OCI-LY7 (cell line): ENCODE measurements around the gene ICAM1. TPM values are rescaled to one million over a fixed set of nuclear protein-coding genes. Genes with fewer than 3 reads are reported as not detected.

Experiments used
- BruUV-seq: library from RNA; stranded (reverse); fragments of 400-500 nt; replicated peaks from 2 replicates; lab custom pipeline; 2021; lab: Mats Ljungman, UMichigan
- CTCF ChIA-PET: fragments of 300-600 bp; sonication (Branson Sonifier 250); formaldehyde crosslinking; loops from one replicate; lab custom pipeline; 2022; ENCODE audit warnings: antibody characterized with exemption; ENCODE audit not compliant: unreplicated experiment; lab: Charles Lee
- POLR2A ChIA-PET: fragments of 300-600 bp; sonication (Branson Sonifier 250); formaldehyde crosslinking; loops from one replicate; lab custom pipeline; 2022; ENCODE audit warnings: antibody characterized with exemption; lab: Charles Lee
- DNase-seq: peaks from one replicate; pipeline ENCODE4 v3.0.0-alpha.2; 2015; ENCODE audit warnings: low spot score
- H2AFZ ChIP-seq: fragments of 200-600 bp; sonication (generic), shearing (Covaris generic); 2 replicates; pipeline ENCODE4 v1.6.1; 2014; ENCODE audit warnings: mild to moderate bottlenecking, antibody characterized with exemption, low read length, moderate library complexity
- H3K27ac ChIP-seq: fragments of 200-600 bp; sonication (generic); 2 replicates; pipeline ENCODE4 v1.5.1; 2014; ENCODE audit warnings: mixed run types, low read depth, mild to moderate bottlenecking, moderate library complexity, low read length, inconsistent platforms; ENCODE audit not compliant: poor library complexity, severe bottlenecking
- H3K36me3 ChIP-seq: fragments of 200-600 bp; sonication (generic); 2 replicates; pipeline ENCODE4 v1.6.1; 2014; ENCODE audit warnings: mild to moderate bottlenecking, antibody characterized with exemption, low read length, moderate library complexity, mixed read lengths; ENCODE audit not compliant: insufficient read depth
- H3K4me1 ChIP-seq: fragments of 200-600 bp; sonication (generic); 2 replicates; pipeline ENCODE4 v1.5.1; 2014; ENCODE audit warnings: mild to moderate bottlenecking, low read length; ENCODE audit not compliant: insufficient read depth, poor library complexity, severe bottlenecking
- H3K4me2 ChIP-seq: fragments of 200-600 bp; sonication (generic); 2 replicates; pipeline ENCODE4 v1.6.1; 2014; ENCODE audit warnings: mild to moderate bottlenecking, low read length
- H3K4me3 ChIP-seq: fragments of 200-600 bp; sonication (generic); 2 replicates; pipeline ENCODE4 v1.5.1; 2014; ENCODE audit warnings: mild to moderate bottlenecking, low read depth, low read length; ENCODE audit not compliant: poor library complexity, severe bottlenecking
- H3K79me2 ChIP-seq: fragments of 200-600 bp; sonication (generic); 2 replicates; pipeline ENCODE4 v1.6.1; 2016; ENCODE audit warnings: low read depth, mild to moderate bottlenecking, low read length, moderate library complexity, mixed read lengths; ENCODE audit not compliant: insufficient read depth
- H3K9me2 ChIP-seq: fragments of 200-600 bp; sonication (generic); 2 replicates; pipeline ENCODE4 v1.6.1; 2016; ENCODE audit warnings: mild to moderate bottlenecking, low read length, mixed read lengths; ENCODE audit not compliant: insufficient read depth
- H3K9me3 ChIP-seq: fragments of 200-600 bp; sonication (generic); 2 replicates; pipeline ENCODE4 v1.6.1; 2014; ENCODE audit warnings: mild to moderate bottlenecking, mixed run types, low read length, mixed read lengths
- H4K20me1 ChIP-seq: fragments of 200-600 bp; sonication (generic); 2 replicates; pipeline ENCODE4 v1.6.1; 2014; ENCODE audit warnings: mild to moderate bottlenecking, antibody characterized with exemption, low read length, moderate library complexity, mixed read lengths; ENCODE audit not compliant: insufficient read depth
- EZH2phosphoT487 ChIP-seq: fragments of 200-600 bp; sonication (generic); IDR thresholded peaks from 2 replicates; pipeline ENCODE4 v1.6.1; 2018; ENCODE audit warnings: low read depth, borderline replicate concordance, mild to moderate bottlenecking, mixed run types, antibody characterized with exemption, low read length, moderate library complexity, mixed read lengths
- intact Hi-C: fragments of 100-400 bp; cut with micrococcal nuclease; formaldehyde crosslinking; loops from one replicate; pipeline ENCODE4 v1.10.0; 2022; ENCODE audit not compliant: unreplicated experiment
- total RNA-seq, 2 experiments: library from RNA; depleted of rRNA in 1 of 2; stranded (reverse); fragments of >200 nt in 1 of 2; shearing (Covaris generic) in 1 of 2; gene quantifications; 2 replicates each; pipeline ENCODE4 v1.2.3, GENCODE V29; 2014 to 2022
- TF ChIP-seq, protein P1 (sequence below): fragments of 200-600 bp; sonication (generic); conservative IDR thresholded peaks from 2 replicates; pipeline ENCODE4 v1.5.1; 2014; ENCODE audit warnings: mild to moderate bottlenecking, antibody characterized with exemption, low read length, moderate library complexity, mixed read lengths

ICAM1 gene
- total RNA-seq, 2 experiments from 2014 or later, result 12.0 to 13.4 TPM

DNA sequence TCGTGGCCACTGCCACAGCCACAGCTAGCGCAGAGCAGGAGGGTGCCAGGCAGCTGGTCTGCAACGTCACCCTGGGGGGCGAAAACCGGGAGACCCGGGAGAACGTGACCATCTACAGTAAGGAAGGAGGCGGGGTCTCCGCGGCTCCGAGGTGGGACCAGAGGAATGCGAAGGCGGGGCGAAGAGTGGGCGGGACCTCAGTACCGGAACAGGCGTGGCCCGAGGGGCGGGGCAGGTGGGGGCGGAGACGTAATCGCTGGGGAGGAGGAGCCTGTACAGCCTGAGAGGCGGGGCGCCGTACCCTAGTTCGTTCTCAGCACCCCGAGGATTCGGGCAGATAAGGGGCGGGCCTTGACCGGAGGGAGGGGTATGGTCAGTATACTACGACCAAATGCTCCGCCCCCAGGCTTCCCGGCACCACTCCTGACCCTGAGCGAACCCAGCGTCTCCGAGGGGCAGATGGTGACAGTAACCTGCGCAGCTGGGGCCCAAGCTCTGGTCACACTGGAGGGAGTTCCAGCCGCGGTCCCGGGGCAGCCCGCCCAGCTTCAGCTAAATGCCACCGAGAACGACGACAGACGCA lies 21.4 kb downstream of the ICAM1 start:
- Histone ChIP-seq H3K4me2 (peak overlapping the region; percentile 83), H3K9me2 (no peaks in the 10 kb centered on the region), H3K4me3 (peak overlapping the region; percentile 68), H4K20me1 (no peaks in the 10 kb centered on the region), H3K79me2 (no peaks in the 10 kb centered on the region), H3K4me1 (peaks cover 59% of the 10 kb centered on the region), H3K9me3 (no peaks in the 10 kb centered on the region), H3K36me3 (no peaks in the 10 kb centered on the region), H3K27ac (no peak overlapping the region), H2AFZ (peak overlapping the region; percentile 21; the same call in 1 of the 2 replicates)
- TF ChIP-seq, protein P1, sequence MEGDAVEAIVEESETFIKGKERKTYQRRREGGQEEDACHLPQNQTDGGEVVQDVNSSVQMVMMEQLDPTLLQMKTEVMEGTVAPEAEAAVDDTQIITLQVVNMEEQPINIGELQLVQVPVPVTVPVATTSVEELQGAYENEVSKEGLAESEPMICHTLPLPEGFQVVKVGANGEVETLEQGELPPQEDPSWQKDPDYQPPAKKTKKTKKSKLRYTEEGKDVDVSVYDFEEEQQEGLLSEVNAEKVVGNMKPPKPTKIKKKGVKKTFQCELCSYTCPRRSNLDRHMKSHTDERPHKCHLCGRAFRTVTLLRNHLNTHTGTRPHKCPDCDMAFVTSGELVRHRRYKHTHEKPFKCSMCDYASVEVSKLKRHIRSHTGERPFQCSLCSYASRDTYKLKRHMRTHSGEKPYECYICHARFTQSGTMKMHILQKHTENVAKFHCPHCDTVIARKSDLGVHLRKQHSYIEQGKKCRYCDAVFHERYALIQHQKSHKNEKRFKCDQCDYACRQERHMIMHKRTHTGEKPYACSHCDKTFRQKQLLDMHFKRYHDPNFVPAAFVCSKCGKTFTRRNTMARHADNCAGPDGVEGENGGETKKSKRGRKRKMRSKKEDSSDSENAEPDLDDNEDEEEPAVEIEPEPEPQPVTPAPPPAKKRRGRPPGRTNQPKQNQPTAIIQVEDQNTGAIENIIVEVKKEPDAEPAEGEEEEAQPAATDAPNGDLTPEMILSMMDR, result no peak
- TF ChIP-seq EZH2phosphoT487, result no peak
- POLR2A ChIA-PET, result interaction anchor here (1.5 kb wide), 1 partner anchor 21 kb away, joined by 5 read pairs; the partner anchor contains the start of gene ICAM1
- BruUV-seq, result no TSS peak
- CTCF ChIA-PET, result interaction anchor here (0.6 kb wide), 1 partner anchor 201 kb away, joined by 4 read pairs; no protein-coding TSS in a partner anchor
- intact Hi-C loops, result no loop called here
- peak; percentile 81 for DNase-seq

DNA sequence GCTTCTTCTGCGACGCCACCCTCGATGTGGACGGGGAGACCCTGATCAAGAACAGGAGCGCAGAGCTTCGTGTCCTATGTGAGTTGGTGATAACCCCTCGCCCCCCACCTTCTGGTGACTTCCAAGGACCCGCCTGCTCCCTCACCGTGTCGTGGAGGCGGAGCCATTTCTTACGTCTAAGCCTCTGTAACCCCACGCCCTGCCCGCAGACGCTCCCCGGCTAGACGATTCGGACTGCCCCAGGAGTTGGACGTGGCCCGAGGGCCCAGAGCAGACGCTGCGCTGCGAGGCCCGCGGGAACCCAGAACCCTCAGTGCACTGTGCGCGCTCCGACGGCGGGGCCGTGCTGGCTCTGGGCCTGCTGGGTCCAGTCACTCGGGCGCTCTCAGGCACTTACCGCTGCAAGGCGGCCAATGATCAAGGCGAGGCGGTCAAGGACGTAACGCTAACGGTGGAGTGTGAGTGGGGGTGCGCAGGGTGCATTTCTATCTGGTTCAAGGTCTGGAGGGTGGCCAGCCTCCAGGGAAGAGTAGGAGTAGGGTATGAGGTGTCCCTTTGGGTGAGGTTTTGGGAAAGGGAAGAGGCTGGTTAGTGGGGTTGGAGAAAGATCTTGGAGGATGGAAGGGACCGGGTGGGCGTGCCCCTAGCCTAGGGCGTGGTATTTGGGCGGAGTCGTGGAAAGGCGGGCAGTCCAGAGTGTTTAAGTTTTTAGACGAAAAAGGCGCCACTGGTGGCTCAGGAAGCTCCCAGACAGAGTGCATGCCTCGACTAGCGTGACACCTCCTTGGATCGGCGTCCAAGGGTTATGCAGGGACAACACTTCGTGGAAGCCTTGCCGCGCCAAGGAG lies 22.1 kb downstream of the ICAM1 start:
- Histone ChIP-seq H3K9me2 (no peaks in the 10 kb centered on the region), H2AFZ (no peak overlapping the region), H3K36me3 (no peaks in the 10 kb centered on the region), H4K20me1 (no peaks in the 10 kb centered on the region), H3K4me2 (peak overlapping the region; percentile 83), H3K4me3 (peak overlapping the region; percentile 68), H3K9me3 (no peaks in the 10 kb centered on the region), H3K79me2 (no peaks in the 10 kb centered on the region), H3K4me1 (peaks cover 53% of the 10 kb centered on the region), H3K27ac (no peak overlapping the region)
- no peak for DNase-seq
- POLR2A ChIA-PET, result no interaction called here
- no TSS peak for BruUV-seq
- intact Hi-C loops, result no loop called here
- CTCF ChIA-PET, result interaction anchor here (0.6 kb wide), 1 partner anchor 200 kb away, joined by 4 read pairs; no protein-coding TSS in a partner anchor
- TF ChIP-seq, protein P1, result no peak
- TF ChIP-seq EZH2phosphoT487, result no peak
